NCI-H774 (cell line): Measurements from ENCODE around the gene CPLX1.
"Not testable (repeated sequence)": the region's sequence is repeated elsewhere in the genome, so short reads cannot be mapped to it uniquely, and the experiment has no call there.

ENCODE experiments used
- DNase-seq: peaks from one replicate; lab custom pipeline; 2025; lab: John Stamatoyannopoulos, UW

The CPLX1 gene

DNA sequence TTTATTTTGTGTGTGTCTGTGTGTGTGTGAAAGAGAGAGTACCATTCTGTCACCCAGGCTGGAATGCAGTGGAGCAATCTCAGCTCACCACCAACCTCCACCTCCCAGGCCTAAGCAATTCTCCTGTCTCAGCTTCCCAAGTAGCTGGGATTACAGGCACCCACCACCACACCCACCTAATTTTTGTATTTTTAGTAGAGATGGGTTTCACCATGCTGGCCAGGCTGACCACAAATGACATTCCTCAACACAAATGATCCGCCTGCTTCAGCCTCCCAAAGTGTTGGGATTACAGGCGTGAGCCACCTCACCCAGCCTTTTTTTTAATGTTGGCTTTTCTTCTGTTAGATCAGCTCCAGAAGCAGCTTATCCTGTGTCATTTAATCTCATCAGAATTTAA, 50.4 kb downstream of the CPLX1 start:
- not testable (repeated sequence) for DNase-seq

DNA sequence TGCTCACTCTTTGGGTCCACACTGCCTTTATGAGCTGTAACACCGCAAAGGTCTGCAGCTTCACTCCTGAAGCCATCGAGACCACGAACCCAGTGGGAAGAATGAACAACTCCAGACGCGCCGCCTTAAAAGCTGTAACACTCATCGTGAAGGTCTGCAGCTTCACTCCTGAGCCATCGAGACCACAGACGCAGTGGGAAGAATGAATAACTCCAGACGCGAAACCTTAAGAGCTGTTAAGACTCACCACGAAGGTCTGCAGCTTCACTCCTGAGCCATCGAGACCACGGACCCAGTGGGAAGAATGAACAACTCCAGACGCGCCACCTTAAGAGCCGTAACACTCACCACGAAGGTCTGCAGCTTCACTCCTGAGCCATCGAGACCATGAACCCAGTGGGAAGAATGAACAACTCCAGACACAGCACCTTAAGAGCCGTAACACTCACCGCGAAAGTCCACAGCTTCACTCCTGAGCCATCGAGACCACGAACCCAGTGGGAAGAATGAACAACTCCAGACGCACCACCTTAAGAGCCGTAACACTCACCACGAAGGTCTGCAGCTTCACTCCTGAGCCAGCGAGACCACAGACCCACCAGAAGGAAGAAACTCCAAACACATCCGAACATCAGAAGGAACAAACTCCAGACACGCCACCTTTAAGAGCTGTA, 51.4 kb downstream of the CPLX1 start:
- DNase-seq = not testable (repeated sequence)

DNA sequence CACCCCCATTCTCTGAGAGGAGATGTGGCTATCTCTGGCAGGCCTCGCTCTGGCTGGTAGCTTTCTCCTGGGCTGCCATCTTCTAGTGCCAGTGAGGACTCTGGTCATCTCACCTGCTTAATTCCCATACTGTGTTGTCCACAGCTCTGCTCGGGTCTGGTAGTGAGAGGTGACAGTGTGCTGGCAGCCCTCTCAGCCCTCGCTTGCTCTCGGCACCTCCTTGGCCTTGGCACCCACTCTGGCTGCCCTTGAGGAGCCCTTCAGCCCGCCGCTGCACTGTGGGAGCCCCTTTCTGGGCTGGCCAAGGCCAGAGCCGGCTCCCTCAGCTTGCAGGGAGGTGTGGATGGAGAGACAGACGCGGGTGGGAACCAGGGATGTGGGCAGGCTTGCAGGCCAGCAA, 52.7 kb downstream of the CPLX1 start:
- DNase-seq = no peak

DNA sequence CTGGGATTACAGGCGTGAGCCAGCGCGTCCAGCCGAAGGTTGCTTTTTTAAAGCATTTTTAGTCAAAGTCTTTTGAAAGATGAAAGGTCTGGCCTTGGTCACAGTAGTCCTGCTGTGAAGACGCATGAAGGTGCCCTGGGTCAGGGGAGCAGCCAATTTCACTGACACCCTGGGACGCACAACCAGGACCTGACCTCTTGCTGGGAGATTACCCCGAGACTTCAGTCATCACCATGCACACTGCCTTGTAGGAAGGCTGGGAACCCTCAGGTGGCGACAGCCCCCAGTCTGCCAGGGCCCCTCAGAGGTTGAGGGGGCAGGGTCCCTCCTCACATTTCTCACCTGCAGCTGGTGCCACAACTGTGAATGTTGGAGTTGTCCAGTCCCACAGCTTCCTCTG, 53.2 kb downstream of the CPLX1 start:
- DNase-seq = no peak

DNA sequence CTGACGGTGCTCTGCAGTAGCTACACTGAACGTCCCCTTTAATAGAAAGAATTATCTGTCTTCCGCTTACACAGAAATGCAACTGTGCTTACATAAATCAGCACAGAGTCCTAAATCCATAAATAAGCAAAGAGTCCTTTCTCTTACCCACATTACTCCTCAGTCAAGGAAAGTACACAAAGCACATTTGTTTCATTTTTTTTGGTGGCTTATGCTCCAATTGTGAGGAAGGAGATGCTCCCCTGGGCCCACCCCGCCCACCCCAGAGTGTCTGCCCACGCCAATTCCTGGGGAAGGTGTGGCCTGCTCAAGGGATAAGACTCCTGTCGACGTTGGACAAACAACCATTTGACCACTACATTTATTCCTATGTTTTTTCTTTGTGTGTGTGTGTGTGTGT, 53.8 kb downstream of the CPLX1 start:
- DNase-seq = no peak

DNA sequence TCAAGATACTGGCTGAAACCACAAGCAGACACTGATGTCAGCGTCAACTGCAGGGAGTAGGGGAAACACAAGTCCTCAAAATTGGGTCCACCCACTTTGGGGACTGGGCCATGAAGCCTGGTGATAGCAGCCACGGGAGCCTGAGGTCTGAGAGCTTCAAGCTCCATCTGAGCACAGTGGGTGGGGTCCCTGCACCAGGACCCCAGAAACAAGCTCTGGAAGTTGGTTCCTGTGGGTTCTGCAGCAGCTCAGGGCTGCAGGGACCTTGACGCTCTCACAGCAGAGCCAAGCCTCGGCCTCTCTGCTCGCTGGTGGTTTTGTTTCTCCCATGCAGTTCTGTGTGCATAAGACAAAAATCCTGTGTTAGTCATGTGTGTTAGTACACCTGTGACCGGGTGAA, 54.5 kb downstream of the CPLX1 start:
- DNase-seq = no peak

DNA sequence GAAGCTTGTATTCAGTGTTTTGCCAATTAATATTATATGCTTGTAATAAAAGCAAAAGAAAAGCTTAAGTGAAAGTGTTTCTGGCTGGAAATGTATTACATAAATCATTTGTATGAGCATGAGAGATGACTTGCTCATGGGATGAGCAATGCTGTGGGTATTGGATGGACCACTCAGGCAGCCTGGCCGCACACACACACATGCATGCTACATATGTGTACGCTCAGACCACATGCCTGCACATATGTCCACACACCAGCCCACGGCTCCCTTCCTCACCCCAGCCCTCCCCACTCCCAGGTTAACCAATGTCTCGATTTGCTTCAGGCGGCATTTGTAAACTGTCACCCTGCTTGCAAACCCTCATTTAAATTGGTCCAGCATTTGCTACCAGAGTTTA, 55.9 kb downstream of the CPLX1 start:
- no peak for DNase-seq

DNA sequence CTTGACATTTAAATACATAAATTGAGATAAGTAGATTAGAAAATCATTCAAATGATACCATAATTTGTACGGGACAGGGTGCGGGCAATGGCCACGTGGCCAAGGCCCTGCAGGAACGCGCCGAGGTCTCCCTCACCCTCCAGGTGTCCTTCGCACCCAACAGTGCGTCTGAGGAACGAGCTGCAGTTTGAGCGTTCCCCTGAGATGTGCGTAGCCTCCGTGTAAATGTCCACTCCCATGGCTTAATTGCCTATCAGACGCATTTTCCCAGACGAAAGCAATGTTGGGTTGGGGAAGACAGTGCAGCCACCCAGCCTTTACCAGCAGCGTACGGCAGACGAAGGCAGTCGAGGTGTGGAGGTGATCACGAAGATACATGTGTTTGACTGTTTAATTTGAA, 56.4 kb downstream of the CPLX1 start:
- no peak for DNase-seq

DNA sequence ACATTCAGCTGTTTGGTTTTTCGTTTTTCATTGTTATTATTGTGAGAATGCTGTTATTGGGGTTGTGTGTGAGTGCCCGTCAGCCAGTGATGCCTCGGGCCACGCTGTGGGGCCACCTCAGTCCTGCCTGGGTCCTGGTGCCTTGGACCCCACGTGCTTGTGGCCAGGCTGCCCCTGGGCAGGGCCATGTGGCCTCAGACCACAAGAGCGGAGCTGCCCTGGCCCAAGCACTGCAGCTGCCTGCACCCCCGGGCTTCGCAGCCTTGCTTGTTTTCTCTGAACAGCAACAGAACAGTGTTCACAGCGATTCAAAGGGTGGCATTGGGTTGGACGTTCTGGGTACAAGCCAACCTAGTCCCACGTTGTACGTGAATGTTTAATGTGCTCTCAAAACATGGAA, 56.9 kb downstream of the CPLX1 start:
- DNase-seq = no peak

DNA sequence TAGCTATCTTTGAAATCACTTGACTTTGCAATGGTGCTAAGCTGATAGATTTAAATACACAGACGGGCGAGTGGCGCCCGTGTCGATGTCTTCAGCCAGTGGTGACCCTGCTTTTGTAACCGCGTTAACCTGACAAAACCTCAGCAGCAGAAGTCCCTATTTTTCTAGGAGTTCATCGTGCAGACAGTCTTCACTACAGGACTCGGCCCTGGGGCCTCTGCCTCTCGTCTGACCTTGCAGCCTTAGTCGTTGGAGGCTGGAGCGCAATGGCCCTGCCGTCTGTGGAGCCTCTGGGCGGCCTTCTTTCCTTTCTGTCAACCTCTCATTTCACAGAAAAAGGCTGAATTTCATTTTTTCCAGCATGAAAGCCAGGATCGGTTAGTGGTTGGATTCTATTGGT, 57.9 kb downstream of the CPLX1 start:
- no peak for DNase-seq

DNA sequence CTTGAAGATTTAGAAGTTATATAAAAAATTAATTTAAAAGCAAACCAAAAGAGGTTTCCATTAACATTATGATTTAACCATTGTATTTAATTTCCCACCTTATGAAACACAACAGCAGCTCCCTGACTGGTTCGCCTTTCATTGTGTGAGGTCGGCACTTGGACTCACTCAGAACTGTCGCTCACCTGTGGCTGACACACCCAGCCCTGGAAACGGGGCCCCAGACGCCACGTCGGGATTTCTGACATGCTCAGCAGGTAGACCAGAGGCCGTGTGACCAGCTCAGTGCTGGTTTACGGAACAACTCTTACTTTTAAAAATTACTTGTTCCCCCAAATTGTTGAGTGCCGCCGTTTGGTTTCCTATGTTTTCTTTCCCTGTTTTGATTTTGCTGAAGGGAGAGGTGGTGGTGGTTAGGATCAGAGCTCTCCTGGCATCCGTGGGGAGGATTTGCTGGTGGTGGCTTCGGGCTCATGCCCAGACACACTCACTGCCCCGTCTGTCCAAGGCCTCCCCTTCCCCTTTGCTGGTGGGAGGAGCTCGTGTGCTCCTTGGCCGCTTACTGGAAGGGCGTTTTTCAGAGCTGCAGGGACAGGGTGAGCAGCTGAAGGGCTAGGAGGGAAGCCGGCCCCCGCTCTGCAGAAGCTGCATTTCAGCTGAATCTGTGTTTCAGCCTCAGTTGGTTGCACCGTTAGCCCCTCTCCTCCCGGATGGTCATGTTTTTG, 59.2 kb downstream of the CPLX1 start:
- no peak for DNase-seq

DNA sequence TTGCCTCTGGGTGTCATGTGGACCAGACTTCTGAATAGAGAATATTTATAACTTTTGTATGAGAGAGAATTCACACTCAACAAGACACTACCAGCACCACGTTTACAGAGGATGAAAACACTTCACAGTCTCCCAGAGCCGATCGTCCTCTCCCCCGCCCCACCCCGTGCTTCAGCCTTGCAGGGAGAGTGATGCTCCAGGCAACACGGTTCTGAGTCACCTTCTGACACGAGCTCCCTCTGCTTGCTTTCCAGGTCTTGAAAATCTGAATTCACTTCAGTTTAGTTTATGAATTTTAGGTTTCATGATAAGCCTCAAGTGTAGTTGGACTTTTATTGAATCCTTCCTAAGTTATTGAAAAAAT, 59.8 kb downstream of the CPLX1 start:
- DNase-seq = no peak

DNA sequence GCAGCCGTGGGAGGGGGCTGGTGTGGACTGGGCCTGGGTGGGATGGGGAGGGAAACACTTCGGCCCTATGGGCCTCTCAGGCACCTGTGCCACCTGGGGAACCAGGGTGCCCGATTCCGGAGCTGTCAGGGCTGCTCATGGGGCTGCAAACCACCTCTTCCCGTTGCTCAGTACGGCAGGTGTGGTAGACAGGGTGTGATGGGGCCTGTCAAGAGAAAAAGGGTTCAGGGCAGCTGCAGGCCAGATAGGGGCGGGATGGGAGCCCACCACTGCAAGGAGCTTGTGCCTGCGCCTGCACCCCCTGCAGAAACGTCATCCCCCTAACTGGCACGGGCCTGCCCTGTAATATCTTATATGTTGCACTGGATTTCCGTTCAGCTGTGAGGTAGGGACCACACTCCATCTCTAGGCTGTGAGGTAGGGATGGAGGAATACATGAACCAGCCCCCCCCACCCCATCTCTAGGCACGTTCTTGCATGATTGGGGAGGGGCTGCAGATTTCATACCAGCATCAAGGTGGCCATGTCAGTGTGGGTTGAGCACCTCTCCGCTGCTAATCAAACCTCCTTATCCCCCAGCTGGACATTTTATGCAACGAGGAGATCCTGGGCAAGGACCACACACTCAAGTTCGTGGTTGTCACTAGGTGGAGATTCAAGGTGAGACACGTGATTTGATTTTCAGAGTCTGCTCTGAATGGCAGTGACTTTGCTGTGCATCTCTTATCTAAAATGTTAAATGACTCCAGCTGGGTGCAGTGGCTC, 61.3 kb downstream of the CPLX1 start:
- no peak for DNase-seq

DNA sequence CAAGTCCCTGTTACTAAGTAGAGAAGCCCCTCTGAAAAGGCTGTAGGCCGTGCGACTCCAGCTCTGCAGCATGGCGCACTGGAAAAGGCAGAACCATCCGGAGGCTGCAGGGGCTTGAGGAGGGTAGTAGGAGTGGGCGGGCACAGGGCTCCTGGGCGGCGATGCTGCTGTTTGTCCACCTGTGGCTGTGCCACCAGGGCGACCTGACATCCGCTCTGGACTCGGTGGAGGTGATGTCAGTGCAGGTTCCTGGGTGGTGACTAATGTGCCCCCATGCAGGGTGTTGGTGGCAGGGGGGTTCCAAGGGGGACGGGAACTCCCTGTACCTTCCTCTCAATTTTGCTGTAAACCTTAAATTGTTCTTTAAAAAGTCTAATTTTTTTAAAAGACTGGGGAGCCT, 62.0 kb downstream of the CPLX1 start:
- DNase-seq = no peak

DNA sequence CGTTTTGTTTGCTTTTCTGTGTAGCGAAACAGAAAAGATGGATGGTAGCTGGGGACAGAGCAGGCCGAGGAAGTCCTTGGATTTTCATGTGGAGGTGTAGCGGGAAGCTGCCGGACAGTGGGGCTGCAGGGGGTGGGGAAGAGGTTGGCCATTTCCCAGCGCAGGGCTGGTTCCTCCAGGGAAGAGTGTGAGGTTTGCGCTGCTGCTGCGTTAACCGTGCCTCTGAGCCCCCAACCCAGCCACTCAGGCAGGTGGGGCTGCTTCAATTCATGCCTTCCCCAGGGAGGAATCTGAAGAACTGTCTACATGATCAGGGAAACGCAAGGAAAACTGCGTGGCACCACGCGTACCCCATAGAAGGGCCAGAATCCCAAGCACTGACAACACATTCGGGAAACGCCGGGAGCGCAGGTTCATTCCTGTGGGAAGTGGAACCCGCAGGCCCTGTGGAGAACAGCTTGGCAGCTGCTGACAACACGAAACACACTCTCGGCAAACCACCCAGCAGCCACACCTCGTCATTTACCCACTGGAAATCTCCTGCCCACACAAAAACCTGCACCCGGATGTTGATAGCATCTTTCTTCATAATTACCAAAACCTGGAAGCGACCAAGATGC, 62.6 kb downstream of the CPLX1 start:
- no peak for DNase-seq

DNA sequence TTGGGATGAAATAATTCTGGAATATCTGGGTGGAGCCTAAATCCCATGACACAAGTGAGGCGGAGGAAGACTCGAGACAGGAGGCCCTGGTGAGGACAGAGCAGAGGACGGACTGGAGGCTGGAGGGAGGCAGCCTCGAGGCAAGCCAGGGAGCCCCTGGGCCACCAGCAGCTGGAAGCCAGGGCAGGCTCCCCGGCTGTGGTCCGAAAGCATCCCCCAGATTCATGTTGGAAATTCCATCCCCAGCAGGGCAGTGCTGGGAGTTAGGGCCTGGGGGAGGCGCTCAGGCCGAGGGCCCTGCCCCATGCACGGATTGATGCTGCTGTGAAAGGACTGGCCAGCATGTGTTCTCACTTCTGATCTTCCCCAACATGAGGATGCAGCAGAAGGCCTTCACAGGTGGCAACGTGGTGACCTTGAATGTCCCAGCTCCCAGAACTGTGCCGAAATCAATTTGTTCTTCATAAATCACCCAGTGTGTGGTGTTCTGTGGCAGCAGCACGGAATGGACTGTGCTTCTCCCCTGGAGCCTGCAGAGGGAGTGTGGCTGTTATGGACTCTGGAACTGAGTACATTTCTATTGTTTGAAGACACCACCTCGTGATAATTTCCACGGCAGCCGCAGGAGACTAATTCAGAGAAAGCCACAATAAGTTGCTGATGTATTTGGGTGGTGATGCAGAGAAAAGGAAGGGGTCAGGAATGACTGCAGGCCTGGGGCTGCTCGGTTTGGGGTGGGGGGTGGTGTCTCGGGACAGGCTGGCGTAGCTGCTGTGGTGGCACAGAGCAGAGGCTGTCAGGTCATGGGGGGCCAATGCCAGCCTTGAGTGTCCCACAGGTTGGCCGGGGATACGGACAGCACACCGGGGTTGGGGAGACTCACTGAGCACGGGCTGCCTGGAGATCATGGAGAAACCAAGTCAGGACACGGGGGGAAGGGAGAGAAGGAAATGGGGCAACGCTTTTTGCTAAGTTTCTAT, 63.4 kb downstream of the CPLX1 start:
- DNase-seq = no peak

DNA sequence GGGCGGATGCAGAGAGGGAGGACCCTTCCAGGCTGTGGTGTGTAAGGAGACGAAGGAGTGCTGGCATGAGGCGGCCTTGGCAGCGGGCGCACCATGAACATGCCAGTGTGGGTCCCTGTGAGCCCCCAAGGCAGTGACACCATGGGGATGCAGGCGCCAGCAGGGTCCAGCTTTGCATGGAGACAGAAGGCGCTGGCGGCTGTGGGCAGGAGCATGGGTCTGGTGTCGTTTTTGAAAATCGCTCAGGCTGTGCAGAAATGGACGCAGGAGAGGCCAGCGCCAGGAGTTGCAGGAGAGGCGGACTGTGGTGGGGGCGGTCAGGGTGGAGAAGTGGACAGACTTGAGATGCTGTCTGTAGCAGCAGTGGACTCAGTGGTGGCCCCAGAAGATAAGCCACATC, 64.2 kb downstream of the CPLX1 start:
- DNase-seq = no peak

DNA sequence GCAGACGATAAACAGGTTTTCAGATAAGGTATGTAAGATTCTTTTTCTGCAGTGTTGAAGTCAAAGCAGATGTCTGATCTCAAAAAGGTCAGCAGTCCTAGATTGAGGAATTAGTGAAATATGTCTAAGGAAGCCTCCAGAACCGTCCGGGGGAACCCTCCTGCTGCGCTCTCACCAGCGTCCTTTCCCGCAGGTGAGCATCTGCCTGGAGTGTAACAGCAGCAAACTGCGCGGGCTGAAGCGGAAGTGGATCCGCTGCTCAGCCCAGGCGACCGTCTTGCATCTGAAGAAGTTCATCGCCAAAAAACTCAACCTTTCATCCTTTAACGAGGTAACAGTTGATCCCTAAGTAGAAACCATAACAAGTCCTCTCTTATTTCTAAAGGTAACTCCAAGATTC, 64.8 kb downstream of the CPLX1 start:
- no peak for DNase-seq

DNA sequence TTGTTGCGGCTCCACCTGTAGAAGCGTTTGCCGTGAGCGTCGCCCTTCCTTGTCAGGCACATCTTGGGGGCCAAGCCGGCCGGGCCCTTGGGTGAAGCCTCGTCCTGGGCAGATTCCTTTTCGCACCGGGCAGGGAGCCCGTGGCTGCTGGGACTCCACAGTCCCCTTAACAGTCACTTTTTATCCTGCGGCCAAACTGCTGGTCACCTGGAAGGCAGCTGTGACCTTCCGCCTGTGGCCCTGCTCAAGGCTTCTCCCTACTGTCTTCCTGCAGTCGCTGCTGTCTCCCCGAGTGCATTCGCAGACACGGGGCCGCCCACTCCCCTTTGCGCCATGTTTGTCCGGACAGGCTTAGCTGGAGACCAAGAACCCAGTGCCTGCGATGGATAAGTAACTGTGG, 65.3 kb downstream of the CPLX1 start:
- DNase-seq = no peak

DNA sequence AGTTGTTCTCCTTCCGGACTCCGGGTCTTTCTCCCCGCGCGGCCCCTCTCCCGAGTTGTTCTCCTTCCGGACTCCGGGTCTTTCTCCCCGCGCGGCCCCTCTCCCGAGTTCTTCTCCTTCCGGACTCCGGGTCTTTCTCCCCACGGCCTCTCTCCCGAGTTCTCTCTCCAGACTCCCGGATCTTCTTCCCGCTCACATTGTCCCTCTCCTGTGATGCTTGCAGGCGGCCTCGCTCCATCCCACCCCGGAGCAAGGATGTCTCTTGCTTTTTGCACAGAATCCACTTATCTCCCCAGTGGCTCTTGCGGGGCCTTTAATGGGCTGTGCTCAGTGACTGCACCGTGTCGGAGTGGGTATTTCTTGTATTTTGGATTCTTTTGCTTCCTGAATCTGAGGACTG, 66.1 kb downstream of the CPLX1 start:
- DNase-seq = not testable (repeated sequence)

DNA sequence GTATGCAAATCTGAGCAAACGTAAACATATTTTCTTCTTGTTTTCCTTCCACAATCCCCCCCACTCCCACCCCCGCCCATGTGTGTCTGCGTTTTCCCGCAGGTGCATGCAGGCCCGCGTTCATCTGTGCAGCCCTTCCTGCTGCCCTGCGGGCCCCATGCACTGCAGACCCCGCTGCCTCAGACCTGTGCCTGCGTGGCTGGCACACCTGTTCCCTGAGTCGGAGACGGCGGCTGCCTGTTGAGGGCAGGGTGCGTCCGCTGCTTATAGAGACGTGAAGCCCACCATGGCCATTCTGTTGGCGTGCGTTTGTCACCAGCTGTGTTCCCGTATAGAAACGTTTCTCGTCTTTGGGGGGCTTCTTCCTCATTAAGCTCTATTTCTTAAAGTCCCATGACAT, 68.8 kb downstream of the CPLX1 start:
- DNase-seq = no peak
